Measurements from ENCODE around the gene DEPP1. TPM values are rescaled to one million over a fixed set of nuclear protein-coding genes. Genes with fewer than 3 reads are reported as not detected.

The DEPP1 gene
- total and polyA plus RNA-seq, 2 donors (not counting 3 experiments of a cell fraction or from before 2014, with no cell fraction given) = 364 to 951 TPM

DNA sequence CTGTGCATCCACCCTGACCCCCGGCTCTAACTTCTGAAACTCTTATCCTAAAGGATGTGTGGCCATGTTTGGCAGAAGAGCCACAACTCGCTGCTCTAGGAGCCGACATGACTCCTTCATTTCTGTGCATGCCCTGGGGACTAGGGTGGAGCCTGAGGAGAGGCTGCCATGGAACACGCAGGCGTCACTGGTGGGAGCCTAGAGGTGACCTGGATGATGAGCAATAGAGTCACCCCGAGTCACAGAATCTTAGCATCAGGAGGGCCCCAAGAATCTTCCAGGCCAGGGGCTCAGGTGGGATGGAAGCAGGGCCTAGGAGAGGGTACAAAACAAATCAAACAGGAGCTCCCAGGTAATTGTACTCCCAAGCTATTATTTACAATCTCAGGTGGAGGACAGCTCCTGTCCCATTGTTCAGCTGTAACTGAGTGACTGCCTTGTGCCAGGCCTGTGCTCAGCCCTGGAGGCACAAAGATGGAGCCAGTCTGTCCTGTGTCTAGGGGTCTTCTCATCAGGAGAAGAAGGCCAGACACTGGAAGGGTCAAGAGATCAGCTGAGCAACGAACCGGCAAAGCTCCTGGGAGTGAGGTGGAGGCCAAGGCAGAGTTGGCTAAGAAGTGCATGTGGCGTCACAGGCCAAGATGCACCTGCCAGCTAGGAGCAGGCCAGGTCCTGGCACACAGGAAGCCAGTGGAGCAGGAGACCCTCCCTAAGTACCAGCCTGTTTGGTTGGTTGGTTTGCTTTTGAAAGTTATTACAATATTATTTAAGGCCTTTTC, 16.3 kb upstream of the DEPP1 start:
- BruUV-seq (replicated peaks) = no TSS peak
- Histone ChIP-seq H3K9ac (replicated peaks; ENCODE audit: extremely low read depth, insufficient read depth, low read length) (no peak overlapping the region), H3K79me2 (ENCODE audit: control insufficient read depth, insufficient read depth, low read length) (no peaks in the 10 kb centered on the region), H3K4me1 (ENCODE audit: control insufficient read depth, extremely low read depth, insufficient read depth, low read length) (peaks cover 20% of the 10 kb centered on the region), H4K20me1 (replicated peaks; ENCODE audit: control insufficient read depth, extremely low read depth, insufficient read depth, low read length) (no peaks in the 10 kb centered on the region), H3K27me3 (ENCODE audit: control insufficient read depth in 2 of 2, insufficient read depth in 2 of 2, low read length in 2 of 2) (no peaks in the 10 kb centered on the region), H3K4me3 (replicated peaks in 1 of 3; ENCODE audit: insufficient read depth in 1 of 3, low read depth in 1 of 3, low read length in 3 of 3) (no peak overlapping the region), H3K36me3 (ENCODE audit: control insufficient read depth in 2 of 2, extremely low read depth in 1 of 2, insufficient read depth in 2 of 2, low read length in 2 of 2) (no peaks in the 10 kb centered on the region), H3K4me2 (ENCODE audit: insufficient read depth, low read length) (no peak overlapping the region), H3K27ac (ENCODE audit: insufficient read depth, low read depth, low read length) (peak overlapping the region; percentile 73), H3K9me1 (replicated peaks; ENCODE audit: control insufficient read depth, extremely low read depth, insufficient read depth, low read length) (no peaks in the 10 kb centered on the region), H3K9me3 (replicated peaks; ENCODE audit: control insufficient read depth, insufficient read depth, low read length) (no peaks in the 10 kb centered on the region), H2AFZ (ENCODE audit: low read depth, low read length) (no peak overlapping the region)
- dilution Hi-C loops (cut with MboI; ENCODE audit: extremely low pct_ligation_motif_present, low sequenced_read_pairs) (no loop called here), intact Hi-C loops (cut with micrococcal nuclease) (no loop called here)
- FAIRE-seq = no peak
- no peak for DNase-seq (ENCODE audit: low read depth, low spot score)
- POLR2A ChIA-PET = interaction anchor here (1.9 to 2.8 kb wide), 3 partner anchors 14 to 19 kb away, joined by 12 to 48 read pairs (median 18); partner anchors contain the start of gene DEPP1
- CTCF ChIA-PET = interaction anchor here (1.8 to 2.9 kb wide), 5 partner anchors 14 to 62 kb away, joined by 7 to 17 read pairs (median 8); partner anchors contain the start of gene DEPP1
- TF ChIP-seq, protein P1, sequence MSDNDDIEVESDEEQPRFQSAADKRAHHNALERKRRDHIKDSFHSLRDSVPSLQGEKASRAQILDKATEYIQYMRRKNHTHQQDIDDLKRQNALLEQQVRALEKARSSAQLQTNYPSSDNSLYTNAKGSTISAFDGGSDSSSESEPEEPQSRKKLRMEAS (IDR thresholded peaks at IDR 0.05; ENCODE audit: insufficient read depth, insufficient read length) = no peak
- no peak for TF ChIP-seq FOS (IDR thresholded peaks at IDR 0.05; ENCODE audit: borderline replicate concordance, insufficient read depth, low read length)
- no peak for TF ChIP-seq GATA2 (IDR thresholded peaks at IDR 0.05; ENCODE audit: insufficient read depth, insufficient read length, low read depth, low read length)
- no peak for TF ChIP-seq JUN (IDR thresholded peaks at IDR 0.05; ENCODE audit: borderline replicate concordance, insufficient read depth, insufficient read length, low read depth)
- no peak for TF ChIP-seq POLR2A (IDR thresholded peaks at IDR 0.05; ENCODE audit: low read depth, low read length)
- no peak for TF ChIP-seq MYC (IDR thresholded peaks at IDR 0.05; ENCODE audit: low read depth, low read length)
- TF ChIP-seq POLR2AphosphoS5 (IDR thresholded peaks at IDR 0.05; ENCODE audit: insufficient read depth, low read depth, low read length) = no peak
- TF ChIP-seq, protein P2, sequence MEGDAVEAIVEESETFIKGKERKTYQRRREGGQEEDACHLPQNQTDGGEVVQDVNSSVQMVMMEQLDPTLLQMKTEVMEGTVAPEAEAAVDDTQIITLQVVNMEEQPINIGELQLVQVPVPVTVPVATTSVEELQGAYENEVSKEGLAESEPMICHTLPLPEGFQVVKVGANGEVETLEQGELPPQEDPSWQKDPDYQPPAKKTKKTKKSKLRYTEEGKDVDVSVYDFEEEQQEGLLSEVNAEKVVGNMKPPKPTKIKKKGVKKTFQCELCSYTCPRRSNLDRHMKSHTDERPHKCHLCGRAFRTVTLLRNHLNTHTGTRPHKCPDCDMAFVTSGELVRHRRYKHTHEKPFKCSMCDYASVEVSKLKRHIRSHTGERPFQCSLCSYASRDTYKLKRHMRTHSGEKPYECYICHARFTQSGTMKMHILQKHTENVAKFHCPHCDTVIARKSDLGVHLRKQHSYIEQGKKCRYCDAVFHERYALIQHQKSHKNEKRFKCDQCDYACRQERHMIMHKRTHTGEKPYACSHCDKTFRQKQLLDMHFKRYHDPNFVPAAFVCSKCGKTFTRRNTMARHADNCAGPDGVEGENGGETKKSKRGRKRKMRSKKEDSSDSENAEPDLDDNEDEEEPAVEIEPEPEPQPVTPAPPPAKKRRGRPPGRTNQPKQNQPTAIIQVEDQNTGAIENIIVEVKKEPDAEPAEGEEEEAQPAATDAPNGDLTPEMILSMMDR (IDR thresholded peaks at IDR 0.05; ENCODE audit: extremely low read depth in 1 of 2, insufficient read depth in 1 of 2, low read depth in 1 of 2, low read length in 2 of 2) = no peak
- TF ChIP-seq EZH2 (IDR thresholded peaks at IDR 0.05; ENCODE audit: borderline replicate concordance, low read depth, low read length, severe bottlenecking) = no peak
